Pons (tissue), 1 donor: ENCODE measurements around the gene PRKAR1B.
"Not testable (repeated sequence)": the region's sequence is repeated elsewhere in the genome, so short reads cannot be mapped to it uniquely, and the experiment has no call there.

Experiments used
- DNase-seq: peaks from one replicate; pipeline ENCODE4 v3.0.0-alpha.2; 2016; ENCODE audit warnings: low spot score

Gene PRKAR1B

DNA sequence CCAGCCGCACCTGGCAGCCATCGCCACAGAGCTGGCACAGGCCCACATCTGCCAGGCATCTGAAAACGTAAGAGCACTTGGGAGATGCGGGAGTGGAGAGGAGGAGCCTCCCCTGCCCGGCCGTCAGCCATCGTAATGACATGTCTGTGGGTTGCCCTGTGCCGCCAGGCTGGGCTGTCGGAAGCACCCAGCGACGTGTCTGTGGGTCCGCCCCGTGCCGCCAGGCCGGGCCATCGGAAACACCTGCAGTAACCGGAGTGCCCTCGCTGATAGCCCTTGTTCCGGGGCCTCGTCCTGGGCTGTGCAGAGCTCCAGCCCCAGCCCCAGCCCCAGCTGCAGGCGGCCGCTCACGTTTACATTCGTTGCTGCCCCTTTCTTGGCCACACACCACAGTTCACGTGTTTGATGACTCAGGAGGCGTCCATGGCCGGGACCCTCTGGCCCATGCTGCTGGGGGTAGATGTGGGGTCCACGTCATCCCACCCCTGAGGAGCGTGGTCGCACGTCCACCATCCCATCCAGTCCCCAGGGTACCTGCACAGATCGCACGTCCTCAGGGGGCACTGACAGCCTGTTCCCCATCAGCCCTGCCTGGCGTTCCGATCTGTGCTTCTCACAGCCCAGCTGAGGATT lies 30.0 kb upstream of the PRKAR1B start:
- DNase-seq = no peak

DNA sequence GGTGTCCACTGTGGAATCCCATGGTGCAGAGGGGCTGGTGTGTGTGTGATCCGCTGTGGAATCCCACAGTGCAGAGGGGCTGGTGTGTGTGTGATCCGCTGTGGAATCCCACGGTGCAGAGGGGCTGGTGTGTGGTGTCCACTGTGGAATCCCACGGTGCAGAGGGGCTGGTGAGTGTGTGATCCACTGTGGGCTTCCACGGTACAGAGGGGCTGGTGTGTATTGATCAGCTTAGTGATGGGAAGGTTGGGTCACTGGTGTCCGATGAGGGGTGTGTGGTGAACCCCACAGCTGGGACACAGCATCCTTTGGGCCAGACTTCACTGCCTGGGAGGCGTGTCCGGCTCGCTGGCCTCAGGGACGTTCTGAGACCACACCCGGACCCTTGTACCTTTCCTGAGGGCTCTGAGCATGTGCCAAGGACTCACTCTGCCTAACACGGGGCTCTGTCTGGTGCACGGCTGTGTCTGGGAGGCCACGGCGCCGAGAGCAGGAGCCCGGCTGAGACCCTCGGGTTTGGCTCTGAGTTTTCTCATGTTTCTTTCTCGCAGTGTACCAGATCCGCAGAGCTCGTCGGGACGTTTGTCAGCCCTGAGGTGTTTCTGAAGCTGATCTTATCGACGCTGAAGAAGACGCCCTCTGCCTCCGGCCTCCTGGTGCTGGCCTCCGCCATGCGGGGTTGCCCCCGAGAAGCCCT lies 29.3 kb upstream of the PRKAR1B start:
- DNase-seq = no peak

DNA sequence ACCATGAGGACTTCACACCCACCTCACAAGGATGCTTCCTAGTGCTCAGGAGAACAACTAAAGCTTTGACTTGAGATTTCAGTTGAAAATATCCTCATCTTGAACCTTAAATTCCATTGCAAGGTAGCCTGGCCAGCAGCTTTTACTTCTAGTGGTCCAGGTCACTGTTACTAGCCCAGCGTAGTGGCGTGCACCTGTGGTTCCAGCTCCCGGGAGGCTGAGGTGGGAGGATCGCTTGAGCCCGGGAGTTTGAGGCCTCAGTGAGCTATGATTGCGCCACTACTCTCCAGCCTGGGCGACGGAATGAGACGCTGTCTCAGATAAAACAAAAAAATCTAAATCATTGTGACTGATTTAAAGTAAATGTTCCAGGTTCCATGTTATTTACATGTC lies 28.3 kb upstream of the PRKAR1B start:
- no peak for DNase-seq

DNA sequence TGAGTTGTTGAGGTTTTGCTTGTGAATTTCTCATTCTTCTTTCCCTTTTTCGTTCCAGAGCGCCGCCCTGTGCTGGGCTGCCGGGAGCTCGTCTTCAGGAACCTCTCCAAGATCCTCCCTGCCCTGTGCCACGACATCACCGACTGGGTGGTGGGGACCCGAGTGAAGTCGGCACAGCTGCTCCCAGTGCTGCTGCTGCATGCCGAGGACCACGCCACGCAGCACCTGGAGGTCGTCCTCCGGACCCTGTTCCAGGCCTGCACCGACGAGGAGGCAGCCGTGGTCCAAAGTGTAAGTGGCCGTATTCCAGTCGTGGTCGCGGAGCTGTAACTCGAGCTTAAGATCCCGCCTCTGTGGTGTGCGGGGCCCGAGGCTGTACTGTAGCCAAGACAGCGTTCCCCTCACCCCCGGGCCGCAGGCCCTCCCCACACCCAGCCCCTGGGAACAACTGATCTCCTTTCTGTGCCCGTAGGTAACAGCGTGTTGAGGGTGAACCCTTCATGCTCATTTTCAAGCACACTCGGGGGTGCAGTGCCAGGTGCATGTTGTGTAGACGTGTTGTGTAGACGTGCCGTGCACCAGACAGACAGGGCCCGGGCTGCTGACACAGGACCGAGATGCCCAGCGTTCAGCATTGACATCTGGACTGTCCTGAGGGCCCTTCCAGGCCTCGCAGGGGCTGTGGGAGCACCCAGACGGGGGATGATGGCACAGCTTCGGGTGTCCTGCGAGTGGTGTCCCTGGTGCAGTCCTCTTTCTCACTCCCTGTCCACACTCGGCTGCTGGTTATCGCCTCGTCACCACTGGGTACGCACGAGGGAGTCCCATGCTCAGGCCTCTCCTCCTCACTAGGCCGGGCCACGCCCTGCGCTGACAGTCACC lies 27.7 kb upstream of the PRKAR1B start:
- no peak for DNase-seq

DNA sequence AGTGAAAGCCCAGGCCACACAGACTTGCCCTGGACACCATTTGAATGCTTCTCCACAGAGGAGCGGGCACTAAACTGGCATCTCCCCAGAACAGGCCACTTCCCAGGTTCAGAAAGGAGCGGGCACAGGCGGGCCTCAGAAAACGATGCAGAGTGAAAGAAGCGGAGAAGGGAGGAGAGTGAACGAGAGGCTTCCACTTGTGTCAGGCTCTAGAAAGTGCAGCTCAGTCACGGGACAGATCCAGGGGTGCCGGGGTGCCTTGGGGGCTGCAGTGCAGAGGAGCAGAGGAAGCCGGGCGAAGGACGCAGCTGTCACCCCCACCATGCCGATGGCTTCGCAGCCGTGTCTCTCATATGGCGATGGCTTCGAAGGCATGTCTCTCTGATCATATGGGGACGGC lies 26.1 kb upstream of the PRKAR1B start:
- no peak for DNase-seq

DNA sequence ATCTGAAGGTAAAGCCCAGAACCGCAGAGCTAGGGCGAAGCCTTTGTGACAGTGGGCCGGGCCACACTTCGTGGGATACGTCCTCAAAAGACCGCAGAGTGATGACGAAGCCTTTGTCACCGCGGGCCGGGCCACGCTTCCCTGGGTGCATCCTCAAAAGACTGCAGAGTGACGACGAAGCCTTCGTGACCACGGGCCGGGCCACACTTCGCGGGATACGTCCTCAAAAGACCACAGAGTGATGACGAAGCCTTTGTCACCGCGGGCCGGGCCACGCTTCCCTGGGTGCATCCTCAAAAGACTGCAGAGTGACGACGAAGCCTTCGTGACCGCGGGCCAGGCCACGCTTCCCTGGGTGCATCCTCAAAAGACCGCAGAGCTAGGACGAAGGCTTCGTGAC lies 25.2 kb upstream of the PRKAR1B start:
- DNase-seq = not testable (repeated sequence)

DNA sequence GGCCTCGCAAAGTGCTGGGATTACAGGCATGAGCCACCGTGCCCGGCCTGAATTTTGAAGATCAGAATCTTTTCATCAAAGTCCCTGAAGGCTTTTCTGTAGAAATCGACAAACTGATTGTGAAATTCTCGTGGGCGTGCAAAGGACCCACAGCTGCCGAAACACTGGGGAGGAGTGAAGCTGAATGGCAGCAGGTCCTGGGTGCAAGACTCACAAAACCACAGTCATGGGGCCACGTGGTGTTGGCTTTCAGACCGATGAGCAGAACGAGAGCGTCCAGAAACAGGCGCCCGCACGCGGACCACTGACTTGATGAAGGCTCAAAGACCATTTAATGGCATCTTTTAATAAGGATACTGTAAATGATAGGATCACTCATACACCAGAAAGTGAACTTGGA lies 24.7 kb upstream of the PRKAR1B start:
- DNase-seq = no peak

DNA sequence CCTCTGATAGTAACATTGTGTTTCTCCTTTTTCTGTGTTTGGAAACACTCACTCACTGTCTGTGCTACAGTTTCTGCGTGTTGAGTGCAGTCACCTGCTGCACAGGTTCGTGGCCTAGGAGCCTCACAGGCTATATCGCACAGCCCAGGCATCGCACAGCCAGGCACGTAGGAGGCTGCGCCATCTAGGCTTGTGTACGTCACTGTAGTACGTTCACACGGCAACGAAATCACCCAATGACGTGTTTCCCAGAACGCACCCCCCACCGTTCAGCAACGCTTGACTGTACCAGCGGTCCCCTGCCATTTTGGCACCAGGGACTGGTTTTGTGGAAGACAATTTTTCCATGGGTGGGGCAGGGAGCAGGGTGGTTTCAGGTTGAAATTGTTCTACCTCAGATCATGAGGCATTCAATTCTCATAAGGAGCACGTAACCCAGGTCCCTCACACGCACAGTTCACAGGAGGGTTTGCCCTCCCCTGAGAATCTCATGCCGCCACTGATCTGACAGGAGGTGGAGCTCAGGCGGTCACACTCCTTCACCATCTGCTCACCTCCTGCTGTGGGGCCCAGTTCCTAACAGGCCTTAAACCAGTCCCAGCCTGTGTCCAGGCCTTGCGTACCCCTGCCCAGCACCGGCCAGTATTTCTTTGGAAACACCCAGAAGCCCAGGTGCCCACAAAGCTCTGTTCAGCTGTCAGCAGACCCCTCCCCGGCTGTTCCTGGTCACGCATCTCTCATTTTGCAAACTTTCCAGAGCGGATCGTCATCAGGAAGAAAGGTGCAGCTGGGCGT lies 23.2 kb upstream of the PRKAR1B start:
- DNase-seq = no peak

DNA sequence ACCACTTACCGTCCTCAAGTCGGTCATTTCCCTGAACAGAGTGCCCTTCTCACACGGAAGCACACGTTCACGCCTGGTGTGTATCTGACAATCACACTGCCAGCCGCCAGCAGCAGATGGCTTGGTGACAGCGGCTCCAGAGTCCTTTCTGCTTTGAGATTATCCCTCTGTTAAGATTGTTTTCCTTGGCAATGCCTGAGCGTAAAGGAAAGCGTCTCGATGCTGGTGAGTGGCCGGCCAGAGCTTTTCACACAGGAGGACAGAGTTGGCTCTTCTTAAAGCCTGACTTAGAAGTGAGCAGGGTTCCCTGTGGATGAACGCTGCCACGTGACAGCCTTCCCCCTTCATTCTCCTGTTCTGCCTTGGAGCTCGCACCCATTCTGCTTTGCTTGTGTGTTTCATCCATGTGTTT lies 22.1 kb upstream of the PRKAR1B start:
- DNase-seq = no peak

DNA sequence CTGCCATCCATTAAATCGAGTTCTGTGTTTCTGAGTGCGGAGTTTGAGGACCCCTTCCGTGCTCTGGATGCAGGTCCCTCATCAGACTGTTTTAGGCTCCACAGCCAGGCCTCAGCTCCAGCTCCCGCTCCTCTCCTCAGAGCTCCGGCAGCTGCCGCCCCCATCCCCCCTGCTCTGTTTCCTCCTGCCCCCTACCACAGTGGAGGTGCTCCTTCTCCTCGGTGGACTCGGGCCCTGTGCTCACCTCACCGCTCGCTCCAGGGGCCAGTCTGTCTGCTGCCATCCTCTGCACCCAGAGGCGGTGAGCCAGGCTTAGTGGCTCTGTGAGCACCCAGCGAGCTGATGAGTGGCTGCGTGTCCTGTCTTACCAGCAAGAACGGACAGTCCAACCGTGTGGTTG lies 21.4 kb upstream of the PRKAR1B start:
- DNase-seq = no peak

DNA sequence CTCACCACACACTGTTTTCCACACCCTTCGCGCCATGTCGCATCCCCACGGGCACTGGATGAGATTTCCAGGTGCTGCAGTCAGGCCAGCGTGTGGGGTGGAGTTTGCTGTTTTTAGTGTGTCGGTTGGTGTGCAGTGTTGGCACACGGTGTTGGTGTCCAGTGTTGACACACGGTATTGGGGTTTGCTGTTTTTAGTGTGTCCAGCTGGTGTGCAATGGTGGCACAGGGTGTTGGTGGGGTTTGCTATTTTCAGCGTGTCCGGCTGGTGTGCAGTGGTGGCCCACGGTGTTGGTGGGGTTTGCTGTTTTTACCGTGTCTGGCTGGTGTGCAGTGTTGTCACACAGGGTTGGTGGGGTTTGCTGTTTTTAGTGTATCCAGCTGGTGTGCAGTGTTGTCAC lies 20.1 kb upstream of the PRKAR1B start:
- DNase-seq = no peak

DNA sequence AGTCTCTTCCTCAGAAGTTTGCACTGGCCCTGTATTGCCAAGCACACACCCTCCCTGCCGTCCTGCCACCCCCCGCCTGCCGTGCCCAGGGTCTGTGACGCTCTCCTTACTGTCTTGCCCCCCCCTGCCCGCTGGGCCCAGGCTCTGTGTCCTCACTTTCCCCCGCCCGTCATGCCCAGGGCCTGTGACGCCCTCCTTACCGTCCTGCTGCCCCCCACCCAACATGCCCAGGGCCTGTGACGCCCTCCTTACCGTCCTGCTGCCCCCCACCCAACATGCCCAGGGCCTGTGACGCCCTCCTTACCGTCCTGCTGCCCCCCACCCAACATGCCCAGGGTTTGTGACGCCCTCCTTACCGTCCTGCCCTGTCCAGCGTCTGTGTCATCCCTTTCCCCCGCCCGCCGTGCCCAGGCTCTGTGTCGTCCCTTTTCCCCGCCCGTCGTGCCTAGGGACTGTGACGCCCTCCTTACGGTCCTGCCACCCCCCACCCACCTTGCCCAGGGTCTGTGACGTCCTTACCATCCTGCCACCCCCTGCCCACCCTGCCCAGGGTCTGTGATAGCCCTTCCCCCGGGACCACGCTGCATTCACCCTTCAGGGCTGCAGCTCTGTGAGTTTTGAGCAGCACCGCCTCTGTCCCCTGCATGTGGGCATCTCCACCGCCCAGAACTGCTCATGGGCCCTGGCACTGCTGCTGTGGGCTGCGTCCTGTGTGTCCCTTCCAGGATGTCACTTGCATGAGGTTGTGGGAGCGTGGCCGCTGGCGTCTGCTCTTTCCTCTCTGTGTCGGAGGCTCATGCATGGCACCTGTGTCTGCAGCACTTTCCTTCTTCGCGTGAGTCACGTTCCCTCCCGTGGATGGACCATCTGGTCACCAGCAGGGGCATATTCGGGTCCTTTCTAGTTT lies 19.3 kb upstream of the PRKAR1B start:
- no peak for DNase-seq

DNA sequence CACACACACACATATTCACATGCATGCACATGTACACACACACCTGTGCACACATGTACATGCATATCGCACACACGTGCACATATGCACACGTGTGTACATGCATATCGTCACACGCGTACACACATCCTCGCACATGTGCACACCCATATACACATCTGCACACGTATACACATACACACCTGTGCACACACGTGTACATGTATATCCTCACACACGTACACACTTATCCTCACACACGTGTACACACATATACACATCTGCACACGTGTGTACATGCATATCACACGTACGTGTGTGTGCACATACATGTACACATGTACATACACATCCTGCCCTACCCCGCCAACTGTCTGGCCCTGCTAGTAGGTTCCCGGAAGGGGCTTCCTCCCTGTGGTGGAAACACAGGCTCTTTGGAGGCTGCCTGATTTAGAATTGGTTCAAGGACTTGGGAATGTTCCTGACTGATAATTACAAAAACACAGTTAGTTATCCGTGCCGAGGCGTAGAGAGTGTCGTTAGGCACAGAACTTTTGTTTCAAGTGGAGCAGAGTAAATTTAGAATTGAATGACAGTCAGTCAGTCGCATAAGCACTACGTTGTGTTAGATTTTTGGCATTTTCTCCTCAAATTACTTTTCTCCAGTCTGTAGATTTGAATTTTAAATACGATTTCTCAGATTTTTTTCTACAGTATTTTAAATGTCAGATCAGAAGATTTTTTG lies 18.5 kb upstream of the PRKAR1B start:
- no peak for DNase-seq

DNA sequence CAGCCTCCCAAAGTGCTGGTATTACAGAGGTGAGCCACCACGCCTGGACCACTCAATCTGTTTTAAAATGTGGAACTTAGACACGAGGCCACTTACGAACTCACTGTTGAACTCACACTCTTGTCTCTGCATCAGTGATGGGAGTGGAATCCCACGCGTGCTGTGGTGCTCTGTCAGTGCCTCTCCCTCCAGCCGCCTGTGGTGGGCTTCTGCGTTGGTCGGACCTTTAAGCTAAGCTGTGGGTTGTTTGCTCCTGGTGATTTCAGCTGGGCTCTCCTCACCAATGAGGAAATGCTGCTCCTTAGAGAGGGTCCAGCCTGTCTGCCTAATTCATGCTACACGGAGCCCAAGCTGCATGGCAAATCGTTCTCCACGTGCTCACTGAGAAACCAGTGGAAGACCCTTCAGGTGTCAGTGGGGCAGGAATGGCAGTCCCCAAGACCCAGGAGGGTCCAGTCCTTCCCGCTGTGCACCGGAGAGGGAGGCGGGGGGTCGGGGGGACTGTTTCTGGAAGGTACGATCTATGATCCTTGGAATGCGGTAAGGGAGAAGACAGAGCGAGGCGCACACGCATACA lies 17.9 kb upstream of the PRKAR1B start:
- DNase-seq = no peak

DNA sequence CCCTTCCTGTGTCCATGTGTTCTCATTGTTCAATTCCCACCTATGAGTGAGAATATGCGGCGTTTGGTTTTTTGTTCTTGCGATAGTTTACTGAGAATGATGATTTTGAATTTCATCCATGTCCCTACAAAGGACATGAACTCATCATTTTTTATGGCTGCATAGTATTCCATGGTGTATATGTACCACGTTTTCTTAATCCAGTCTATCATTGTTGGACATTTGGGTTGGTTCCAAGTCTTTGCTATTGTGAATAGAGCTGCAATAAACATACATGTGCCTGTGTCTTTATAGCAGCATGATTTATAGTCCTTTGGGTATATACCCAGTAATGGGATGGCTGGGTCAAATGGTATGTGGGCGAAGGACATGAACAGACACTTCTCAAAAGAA lies 17.0 kb upstream of the PRKAR1B start:
- DNase-seq = not testable (repeated sequence)

DNA sequence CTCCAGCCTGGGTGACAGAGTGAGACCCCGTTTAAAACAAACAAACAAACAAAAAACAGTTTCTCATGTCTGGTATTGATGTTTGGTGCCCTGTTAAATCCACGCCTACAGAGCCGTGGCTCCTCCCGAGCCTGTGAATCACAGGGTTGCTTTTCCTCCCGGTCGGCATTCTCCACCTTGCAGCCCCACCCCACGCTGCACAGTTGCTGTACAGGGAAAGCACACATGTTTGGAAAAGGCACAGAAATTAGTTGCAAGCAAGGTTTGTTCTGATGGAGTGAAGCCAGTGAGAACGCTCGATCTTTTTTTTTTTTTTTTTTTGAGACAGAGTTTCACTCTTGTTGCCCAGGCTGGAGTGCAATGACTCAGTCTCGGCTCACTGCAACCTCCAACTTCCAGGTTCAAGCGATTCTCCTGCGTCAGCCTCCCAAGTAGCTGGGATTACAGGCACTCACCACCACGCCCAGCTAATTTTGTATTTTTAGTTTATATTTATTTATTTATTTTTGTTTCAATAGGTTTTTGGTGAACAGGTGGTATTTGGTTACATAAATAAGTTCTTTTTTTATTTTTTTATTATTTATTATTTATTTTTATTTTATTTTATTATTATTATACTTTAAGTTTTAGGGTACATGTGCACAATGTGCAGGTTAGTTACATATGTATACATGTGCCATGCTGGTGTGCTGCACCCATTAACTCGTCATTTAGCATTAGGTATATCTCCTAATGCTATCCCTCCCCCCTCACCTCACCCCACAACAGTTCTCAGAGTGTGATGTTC lies 16.5 kb upstream of the PRKAR1B start:
- DNase-seq = not testable (repeated sequence)

DNA sequence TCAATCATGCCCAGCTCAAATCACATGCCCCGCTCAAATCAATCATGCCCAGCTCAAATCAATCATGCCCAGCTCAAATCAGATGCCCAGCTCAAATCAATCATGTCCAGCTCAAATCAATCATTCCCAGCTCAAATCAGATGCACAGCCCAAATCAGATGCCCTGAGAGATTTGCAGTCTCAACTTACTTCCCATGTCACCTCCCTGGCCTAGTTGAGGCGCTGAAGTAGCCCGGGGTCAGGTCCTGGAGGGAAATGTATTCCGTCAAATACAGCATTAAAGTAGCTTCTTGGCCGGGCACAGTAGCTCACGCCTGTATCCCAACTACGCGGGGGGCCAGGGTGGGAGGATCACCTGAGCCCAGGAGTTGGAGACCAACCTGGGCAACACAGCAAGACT lies 15.7 kb upstream of the PRKAR1B start:
- DNase-seq = no peak

DNA sequence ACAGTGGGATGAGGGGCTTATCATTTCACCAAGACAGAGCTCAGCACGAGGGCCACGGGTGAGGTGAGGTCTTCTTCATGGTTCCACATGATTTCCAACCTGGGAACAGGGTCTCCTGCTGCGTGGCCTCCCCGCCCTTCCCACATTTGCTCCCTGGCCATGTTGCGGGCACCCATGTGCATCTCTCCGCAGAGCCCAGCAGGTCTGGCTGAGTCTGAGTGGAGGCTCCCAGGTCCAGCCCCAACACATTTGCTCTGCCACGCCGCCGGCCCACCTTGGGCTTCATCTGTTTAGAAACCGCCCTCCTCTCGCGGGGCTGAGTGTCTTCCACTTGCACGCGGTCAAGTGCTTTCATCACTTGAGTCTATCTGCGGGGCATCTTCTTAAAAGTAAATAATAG lies 14.8 kb upstream of the PRKAR1B start:
- DNase-seq = no peak

DNA sequence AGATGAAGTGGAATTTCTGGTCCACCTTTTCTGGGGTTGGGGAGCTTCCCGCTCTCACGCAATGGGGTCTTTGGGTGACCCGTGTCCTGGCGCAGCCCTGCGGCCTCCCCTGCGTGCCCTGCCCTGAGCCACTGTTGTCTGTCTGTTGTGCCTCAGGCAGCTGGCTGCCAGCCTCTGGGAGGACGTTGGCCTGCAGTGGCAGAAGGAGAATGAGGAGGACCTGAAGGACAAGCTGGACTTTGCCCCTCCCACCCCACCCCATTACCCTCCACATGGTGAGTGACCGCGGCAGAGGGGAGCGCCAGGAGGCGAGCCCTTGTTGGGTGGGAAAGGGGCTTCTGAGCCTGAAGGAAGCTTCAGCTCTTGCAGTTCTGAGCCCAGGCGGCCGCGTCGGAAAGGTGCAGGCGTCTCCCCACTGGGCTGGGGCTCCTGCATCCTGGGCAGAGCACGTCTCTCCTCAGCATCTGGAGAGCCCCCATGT lies 14.2 kb upstream of the PRKAR1B start:
- no peak for DNase-seq
